Panc1 (cell line): ENCODE measurements around the gene UBQLN4. TPM values are rescaled to one million over a fixed set of nuclear protein-coding genes. Genes with fewer than 3 reads are reported as not detected.

Experiments used
- ATAC-seq: fragments of 200-7000 bp; cut with Tn5 transposase; 2 replicates; pipeline ENCODE4 v1.9.1; 2020; ENCODE audit warnings: mild to moderate bottlenecking, moderate library complexity
- BruUV-seq: library from RNA; stranded (reverse); fragments of 400-500 nt; replicated peaks from 2 replicates; lab custom pipeline; 2021; lab: Mats Ljungman, UMichigan
- CTCF ChIA-PET: fragments of 300-600 bp; sonication (Branson Sonifier 250); formaldehyde crosslinking; loops from one replicate; lab custom pipeline; 2022; ENCODE audit warnings: antibody characterized with exemption; lab: Charles Lee
- POLR2A ChIA-PET: fragments of 300-600 bp; sonication (Branson Sonifier 250); formaldehyde crosslinking; loops from one replicate; lab custom pipeline; 2022; ENCODE audit warnings: antibody characterized with exemption; lab: Charles Lee
- DNase-seq: peaks from one replicate; pipeline ENCODE4 v3.0.0-alpha.2; 2010; ENCODE audit warnings: low read depth, low spot score
- H3K27ac ChIP-seq: 2 replicates; pipeline ENCODE4 v1.5.1; 2011; ENCODE audit warnings: mild to moderate bottlenecking, low read length, inconsistent platforms
- H3K27me3 ChIP-seq: fragments of 200-500 bp; sonication (Bioruptor generic); 2 replicates; pipeline ENCODE4 v1.6.0; 2014; ENCODE audit warnings: low read length, inconsistent platforms; ENCODE audit not compliant: control insufficient read depth, insufficient read depth
- H3K36me3 ChIP-seq: fragments of 200-500 bp; sonication (Bioruptor generic); 2 replicates; pipeline ENCODE4 v1.5.1; 2014; ENCODE audit warnings: inconsistent platforms, mild to moderate bottlenecking, low read length, moderate library complexity; ENCODE audit not compliant: control insufficient read depth, insufficient read depth
- H3K4me1 ChIP-seq: 2 replicates; pipeline ENCODE4 v1.5.1; 2011; ENCODE audit warnings: inconsistent platforms, mild to moderate bottlenecking, low read length, moderate library complexity; ENCODE audit not compliant: control insufficient read depth, insufficient read depth
- H3K4me3 ChIP-seq, 2 experiments: 2 replicates each; pipeline ENCODE4 v1.5.1; 2011 to 2012; ENCODE audit warnings: low read depth in 2 of 2, low read length in 2 of 2, mild to moderate bottlenecking in 2 of 2, inconsistent platforms in 1 of 2, moderate library complexity in 1 of 2
- H3K9me3 ChIP-seq: fragments of 200-500 bp; sonication (Bioruptor generic); 2 replicates; pipeline ENCODE4 v1.5.1; 2014; ENCODE audit warnings: low read depth, mild to moderate bottlenecking, inconsistent platforms, low read length, moderate library complexity; ENCODE audit not compliant: control insufficient read depth, insufficient read depth
- POLR2AphosphoS5 ChIP-seq: IDR thresholded peaks from 2 replicates; pipeline ENCODE4 v1.6.1; 2012; ENCODE audit warnings: mild to moderate bottlenecking, low read depth, low read length, moderate library complexity
- SIN3A ChIP-seq: IDR thresholded peaks from 2 replicates; pipeline ENCODE4 v1.6.1; 2012; ENCODE audit warnings: low read depth, mild to moderate bottlenecking, low read length, moderate library complexity, borderline replicate concordance; ENCODE audit not compliant: insufficient read depth
- TCF7L2 ChIP-seq: IDR thresholded peaks from 2 replicates; pipeline ENCODE4 v1.6.1; 2011; ENCODE audit warnings: mild to moderate bottlenecking, low read depth, low read length, inconsistent platforms
- in situ Hi-C: cut with HindIII; loops from 2 replicates; pipeline ENCODE4 v1.10.0; 2016; ENCODE audit warnings: low sequenced_read_pairs, low pct_unique_long_range_greater_than_20kb
- intact Hi-C: fragments of 100-400 bp; cut with micrococcal nuclease; formaldehyde crosslinking; loops from one replicate; pipeline ENCODE4 v1.10.0; 2022; ENCODE audit not compliant: unreplicated experiment
- total RNA-seq: library from RNA; stranded (reverse); gene quantifications from one replicate; pipeline ENCODE4 v1.2.1, GENCODE V29; 2021; ENCODE audit not compliant: unreplicated experiment
- TF ChIP-seq, protein P1 (sequence below): fragments of 450-650 bp; IDR thresholded peaks from 2 replicates; pipeline ENCODE4 v1.5.1; 2017; ENCODE audit warnings: mild to moderate bottlenecking
- TF ChIP-seq, protein P2 (sequence below), 2 experiments: IDR thresholded peaks; 2 replicates each; pipeline ENCODE4 v1.6.1; 2011 to 2012; ENCODE audit warnings: low read depth in 2 of 2, control low read depth in 1 of 2, low read length in 1 of 2, mild to moderate bottlenecking in 1 of 2, moderate library complexity in 1 of 2; ENCODE audit not compliant: insufficient read depth in 1 of 2

UBQLN4 gene
- total RNA-seq, 1 experiment from 2014 or later = 60.0 TPM

DNA sequence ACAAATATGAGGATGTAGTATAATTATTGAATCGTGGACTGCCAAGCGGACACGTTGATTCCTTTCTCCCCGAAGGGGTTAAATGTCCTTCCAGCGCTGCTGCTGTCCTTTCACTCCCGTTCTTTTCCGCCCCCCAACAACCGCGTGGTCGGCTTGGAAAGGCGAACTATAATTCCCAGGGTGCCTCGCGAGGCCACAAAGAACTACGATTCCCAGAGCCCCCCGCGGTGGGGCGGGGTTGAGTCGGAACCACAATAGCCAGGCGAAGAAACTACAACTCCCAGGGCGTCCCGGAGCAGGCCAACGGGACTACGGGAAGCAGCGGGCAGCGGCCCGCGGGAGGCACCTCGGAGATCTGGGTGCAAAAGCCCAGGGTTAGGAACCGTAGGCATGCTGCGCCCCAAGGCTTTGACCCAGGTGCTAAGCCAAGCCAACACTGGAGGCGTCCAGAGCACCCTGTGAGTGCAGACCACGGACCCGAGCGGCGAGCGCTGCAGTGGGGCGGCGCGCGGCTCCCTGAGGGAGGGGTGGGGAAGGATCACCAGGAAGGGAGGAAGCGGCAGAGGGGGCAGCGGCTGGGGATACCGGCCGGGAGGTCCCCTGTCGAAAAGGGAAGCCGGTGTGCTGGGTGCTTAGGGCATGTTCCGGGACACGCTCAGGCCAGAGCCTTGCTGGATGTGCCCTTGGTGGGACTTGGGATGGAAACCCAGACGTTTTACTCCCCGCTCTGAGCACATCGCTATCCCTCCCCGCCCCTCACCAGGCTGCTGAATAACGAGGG, 1.1 kb upstream of the UBQLN4 start, which contains the start of gene LAMTOR2:
LAMTOR2 (plus strand) TSS at position 283 of the 781 bp plus-strand sequence; CDS start at position 391, 108 bp downstream.
- DNase-seq = peak; percentile 95
- intact Hi-C loops = loop anchor here (5.0 kb wide), 1 partner anchor 112 kb away; the partner anchor contains the start of gene RXFP4
- TF ChIP-seq, protein P1, sequence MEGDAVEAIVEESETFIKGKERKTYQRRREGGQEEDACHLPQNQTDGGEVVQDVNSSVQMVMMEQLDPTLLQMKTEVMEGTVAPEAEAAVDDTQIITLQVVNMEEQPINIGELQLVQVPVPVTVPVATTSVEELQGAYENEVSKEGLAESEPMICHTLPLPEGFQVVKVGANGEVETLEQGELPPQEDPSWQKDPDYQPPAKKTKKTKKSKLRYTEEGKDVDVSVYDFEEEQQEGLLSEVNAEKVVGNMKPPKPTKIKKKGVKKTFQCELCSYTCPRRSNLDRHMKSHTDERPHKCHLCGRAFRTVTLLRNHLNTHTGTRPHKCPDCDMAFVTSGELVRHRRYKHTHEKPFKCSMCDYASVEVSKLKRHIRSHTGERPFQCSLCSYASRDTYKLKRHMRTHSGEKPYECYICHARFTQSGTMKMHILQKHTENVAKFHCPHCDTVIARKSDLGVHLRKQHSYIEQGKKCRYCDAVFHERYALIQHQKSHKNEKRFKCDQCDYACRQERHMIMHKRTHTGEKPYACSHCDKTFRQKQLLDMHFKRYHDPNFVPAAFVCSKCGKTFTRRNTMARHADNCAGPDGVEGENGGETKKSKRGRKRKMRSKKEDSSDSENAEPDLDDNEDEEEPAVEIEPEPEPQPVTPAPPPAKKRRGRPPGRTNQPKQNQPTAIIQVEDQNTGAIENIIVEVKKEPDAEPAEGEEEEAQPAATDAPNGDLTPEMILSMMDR = no peak
- TF ChIP-seq SIN3A = peak; percentile 84; the same call in 1 of the 2 replicates
- TF ChIP-seq, protein P2, sequence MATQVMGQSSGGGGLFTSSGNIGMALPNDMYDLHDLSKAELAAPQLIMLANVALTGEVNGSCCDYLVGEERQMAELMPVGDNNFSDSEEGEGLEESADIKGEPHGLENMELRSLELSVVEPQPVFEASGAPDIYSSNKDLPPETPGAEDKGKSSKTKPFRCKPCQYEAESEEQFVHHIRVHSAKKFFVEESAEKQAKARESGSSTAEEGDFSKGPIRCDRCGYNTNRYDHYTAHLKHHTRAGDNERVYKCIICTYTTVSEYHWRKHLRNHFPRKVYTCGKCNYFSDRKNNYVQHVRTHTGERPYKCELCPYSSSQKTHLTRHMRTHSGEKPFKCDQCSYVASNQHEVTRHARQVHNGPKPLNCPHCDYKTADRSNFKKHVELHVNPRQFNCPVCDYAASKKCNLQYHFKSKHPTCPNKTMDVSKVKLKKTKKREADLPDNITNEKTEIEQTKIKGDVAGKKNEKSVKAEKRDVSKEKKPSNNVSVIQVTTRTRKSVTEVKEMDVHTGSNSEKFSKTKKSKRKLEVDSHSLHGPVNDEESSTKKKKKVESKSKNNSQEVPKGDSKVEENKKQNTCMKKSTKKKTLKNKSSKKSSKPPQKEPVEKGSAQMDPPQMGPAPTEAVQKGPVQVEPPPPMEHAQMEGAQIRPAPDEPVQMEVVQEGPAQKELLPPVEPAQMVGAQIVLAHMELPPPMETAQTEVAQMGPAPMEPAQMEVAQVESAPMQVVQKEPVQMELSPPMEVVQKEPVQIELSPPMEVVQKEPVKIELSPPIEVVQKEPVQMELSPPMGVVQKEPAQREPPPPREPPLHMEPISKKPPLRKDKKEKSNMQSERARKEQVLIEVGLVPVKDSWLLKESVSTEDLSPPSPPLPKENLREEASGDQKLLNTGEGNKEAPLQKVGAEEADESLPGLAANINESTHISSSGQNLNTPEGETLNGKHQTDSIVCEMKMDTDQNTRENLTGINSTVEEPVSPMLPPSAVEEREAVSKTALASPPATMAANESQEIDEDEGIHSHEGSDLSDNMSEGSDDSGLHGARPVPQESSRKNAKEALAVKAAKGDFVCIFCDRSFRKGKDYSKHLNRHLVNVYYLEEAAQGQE (IDR thresholded peaks at IDR 0.05; ENCODE audit: insufficient read depth in 1 of 2, low read depth in 2 of 2, low read length in 1 of 2) = peak in 1 of 2 experiments; percentile 41; a peak in 1 of 4 replicates
- TF ChIP-seq TCF7L2 = peak; percentile 86
- peak; percentile 77 for TF ChIP-seq POLR2AphosphoS5
- peak within 1 kb of the TSS; percentile 99 for H3K27ac ChIP-seq
- ChIA-PET CTCF (interaction anchor here (0.6 kb wide), 1 partner anchor 46 kb away, joined by 9 read pairs; no protein-coding TSS in a partner anchor), POLR2A (interaction anchor here (0.5 kb wide), 1 partner anchor 105 kb away, joined by 7 read pairs; no protein-coding TSS in a partner anchor)
- H3K27me3 ChIP-seq = no peaks in the 10 kb centered on the region
- H3K4me1 ChIP-seq = peaks cover 7% of the 10 kb centered on the region; the same call in 1 of the 2 replicates
- ATAC-seq = peak; percentile 91
- H3K9me3 ChIP-seq = no peaks in the 10 kb centered on the region
- no TSS peak for BruUV-seq
- in situ Hi-C loops = no loop called here
- H3K36me3 ChIP-seq = peaks cover 3% of the 10 kb centered on the region; the same call in 1 of the 2 replicates
- H3K4me3 ChIP-seq = peak within 1 kb of the TSS; percentile 87 to 96

DNA sequence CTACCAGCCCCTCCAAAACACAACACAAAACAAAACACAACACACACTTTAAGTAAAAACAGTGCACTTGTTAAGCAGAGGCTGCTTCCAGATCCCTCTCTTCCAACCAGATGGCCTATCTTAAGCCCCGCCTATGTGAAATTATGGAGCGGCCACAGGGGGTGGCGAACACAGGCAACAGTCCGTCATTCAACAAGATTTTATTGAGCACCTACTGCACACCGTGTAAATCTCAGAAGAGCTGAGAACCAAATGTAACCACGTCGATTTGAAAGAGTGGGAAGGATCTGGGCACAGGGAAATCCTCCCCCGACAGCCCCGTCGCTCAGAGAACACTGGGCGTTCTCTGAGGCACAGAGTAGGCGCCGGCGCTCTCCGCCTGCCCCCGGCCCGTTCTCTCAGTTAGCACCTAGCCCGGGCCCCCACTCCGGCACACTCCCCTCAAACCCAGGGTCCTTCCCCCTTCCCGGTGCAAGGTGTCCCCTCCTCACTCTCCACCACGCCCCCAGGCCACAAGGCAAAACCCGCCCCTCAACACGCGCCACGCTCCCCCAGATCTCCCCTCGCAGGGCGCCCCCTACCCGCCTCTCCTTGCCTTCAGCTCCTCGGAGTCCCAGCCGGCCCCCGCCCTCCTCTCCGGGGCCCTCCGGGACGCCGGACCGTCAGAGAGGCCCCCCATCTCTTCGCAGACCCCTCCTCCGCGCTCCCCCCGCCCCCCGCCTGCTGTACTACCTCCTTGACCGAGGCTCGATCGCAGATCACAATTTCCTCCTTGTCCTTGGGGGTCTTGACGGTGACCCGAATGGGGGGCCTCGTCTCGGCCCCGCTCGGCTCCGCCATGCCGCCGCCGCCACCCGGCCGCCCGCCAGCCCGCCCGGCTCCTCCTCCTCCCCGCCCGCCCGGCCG, 483 bp downstream of the UBQLN4 start:
- ATAC-seq (peak; percentile 54), DNase-seq (peak; percentile 28)
- POLR2A ChIA-PET = interaction anchor here (0.5 to 0.6 kb wide), 2 partner anchors 24 to 119 kb away, joined by 3 to 8 read pairs; partner anchors contain the start of gene KHDC4
- H3K27me3 ChIP-seq = no peaks in the 10 kb centered on the region
- H3K27ac ChIP-seq = peak overlapping the region; percentile 82
- TF ChIP-seq, protein P2 (IDR thresholded peaks at IDR 0.05; ENCODE audit: insufficient read depth in 1 of 2, low read depth in 2 of 2, low read length in 1 of 2) = no peak
- 0 out of 2 replicates have a peak, but pooled peaks have one; percentile 32 for TF ChIP-seq SIN3A
- H3K4me3 ChIP-seq = peak overlapping the region; percentile 72 to 87
- in situ Hi-C loops = no loop called here
- H3K4me1 ChIP-seq = peaks cover 7% of the 10 kb centered on the region; the same call in 1 of the 2 replicates
- H3K36me3 ChIP-seq = peaks cover 3% of the 10 kb centered on the region; the same call in 1 of the 2 replicates
- H3K9me3 ChIP-seq = no peaks in the 10 kb centered on the region
- no TSS peak for BruUV-seq
- intact Hi-C loops = no loop called here
- CTCF ChIA-PET = interaction anchor here (0.5 to 0.9 kb wide), 3 partner anchors 13 to 333 kb away, joined by 4 to 9 read pairs (median 6); no protein-coding TSS in a partner anchor
